Activated T-cell treated with anti-CD3 and anti-CD28 coated beads for 24 hours (primary cell): ENCODE results near the gene EMX1.

Experiments
- DNase-seq: peaks from one replicate; pipeline ENCODE4 v3.0.0-alpha.2; 2020; ENCODE audit warnings: low read depth

The EMX1 gene

DNA sequence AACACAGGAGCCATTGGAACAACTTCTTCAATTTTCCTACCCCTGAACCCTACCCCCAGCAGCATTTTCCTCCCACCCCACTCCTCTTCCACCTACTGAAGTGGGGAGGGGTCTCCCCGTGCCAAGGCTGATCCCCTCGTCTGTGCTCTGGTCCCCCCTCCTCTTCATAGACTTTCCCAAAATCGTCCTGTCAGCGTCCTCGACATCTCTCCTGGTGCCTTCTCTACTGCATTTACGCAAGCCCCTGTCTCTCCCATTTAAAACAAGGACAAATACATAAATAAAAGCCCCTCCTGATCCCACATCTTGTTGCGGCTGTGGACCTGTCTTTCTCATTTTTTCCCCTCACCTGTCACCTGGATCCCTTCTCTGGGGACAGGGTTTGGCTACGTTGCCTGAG is 42.2 kb downstream of the EMX1 start:
- no peak for DNase-seq

DNA sequence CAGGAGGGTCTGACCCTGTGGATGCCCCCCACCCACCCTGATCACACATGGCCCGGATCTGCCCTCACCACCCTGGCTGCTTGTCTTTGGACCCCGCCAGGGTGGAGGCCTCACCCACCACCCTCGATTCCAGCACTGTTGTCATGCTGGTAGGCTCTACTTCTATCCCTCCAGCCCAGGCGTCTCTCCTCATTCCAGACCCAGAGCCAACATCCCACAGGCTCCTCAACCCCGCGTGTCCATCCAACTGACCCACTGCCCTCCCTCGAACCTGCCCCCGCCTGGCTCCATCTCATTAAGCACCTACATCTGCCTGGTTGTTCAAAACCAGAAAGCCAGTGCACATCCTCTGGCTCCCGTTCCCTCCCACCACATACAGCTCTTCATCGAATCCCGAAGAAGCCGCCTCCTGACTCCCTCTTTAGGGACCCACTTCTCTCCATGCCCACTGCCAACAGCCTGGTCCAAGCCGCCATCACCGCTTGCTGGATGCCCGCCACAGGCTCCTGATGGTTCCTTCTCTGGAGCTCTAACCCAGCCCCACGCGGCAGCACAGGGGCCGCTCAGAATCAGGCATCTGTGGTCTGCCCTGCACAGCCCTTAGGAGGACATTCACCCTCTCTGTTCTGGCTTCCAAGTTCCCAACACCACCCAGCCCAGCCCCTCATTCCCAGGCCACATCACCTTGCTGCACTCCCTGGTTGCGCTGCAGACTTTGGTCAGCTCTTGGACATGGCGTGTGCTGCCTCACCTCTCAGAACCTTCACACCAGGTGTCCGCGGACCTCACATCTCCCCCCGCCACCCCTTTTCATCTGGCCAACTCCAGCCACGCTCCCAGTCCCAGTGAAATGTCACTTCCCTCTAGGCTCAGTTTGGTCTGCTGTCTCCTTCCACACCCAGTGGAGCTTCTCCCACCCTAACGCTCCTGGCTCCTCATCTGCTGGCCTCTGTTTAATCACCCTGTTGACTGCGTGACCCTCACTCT is 43.0 kb downstream of the EMX1 start:
- no peak for DNase-seq

DNA sequence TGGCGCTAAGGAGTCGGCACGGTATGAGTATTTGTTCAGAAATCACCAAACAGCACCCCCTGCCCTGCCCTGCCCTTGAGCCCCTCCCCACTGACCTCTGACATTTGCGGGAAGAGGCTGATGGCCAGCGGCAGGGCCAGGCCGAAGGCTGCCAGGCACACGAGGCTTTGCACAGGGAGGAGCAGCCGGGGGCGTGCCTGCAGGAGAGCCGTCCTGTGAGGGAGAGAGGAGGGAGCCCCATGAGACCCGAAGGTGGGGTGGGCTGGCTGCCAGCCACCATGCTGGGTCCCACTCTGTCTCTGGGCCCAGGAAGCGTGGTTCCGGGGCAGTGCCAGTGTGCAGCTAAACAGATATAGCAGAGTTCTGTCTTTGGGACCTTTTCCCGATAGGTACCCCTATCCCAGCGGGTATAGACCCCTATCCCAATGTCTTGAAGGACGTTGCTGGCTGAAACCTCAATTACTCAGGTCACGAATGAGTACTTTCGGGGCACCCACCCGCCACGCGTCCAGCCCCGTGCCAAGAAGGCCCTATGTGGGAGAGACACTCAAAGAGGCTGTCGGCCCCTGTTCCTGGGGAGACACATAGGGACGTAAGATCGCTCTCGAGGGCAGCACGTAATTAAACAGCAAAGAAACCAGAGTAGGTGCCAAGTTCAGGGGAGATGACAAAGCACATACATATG is 43.9 kb downstream of the EMX1 start:
- no peak for DNase-seq

DNA sequence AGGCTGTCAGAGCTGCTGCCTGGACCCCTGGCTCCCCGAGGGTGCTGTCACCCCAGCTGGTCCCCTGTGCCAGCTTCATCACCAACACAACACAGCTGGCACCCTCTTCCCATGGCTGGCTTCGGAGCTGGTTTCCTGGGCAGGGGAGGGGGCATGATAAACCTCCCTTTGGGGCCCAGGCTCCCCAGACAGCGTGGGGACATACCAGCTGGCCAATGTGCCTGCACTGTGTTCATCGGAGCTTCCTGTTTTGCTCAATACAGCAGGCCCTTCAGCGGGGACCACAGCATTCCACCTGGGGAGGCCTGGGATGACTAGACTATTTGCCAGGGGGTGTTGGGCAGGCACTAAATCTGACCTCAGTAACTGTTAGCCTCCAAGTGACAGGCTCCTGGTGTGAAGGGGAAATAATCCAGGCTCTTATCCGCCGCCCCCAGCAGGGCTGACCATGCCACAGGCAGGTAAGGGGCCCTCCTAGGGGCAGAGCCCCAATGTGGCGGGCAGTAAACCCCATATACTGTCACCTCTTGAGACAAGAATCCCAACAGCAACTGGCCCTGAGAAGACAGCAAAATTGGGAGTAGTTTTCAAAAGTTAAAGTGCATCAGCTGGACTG is 44.6 kb downstream of the EMX1 start:
- DNase-seq: no peak

DNA sequence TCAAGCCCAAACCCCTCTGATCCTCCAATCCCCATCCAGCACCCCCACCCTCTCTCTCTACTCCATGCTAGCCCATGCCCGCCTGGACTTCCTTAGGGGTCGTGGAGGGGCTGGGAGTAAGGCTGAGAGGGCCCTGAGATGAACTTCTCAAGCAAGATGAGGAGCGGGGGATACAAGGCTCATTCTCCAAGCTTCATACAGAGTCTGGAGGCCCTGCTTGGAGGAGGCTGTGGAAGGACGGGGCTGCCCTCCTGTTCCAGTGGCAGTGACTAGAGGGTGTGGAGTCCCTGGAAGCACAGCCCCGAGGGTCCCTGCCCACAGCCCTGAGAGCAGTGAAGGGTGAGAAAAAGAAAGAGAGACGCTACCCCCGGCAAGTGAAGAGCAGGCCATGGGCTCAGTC is 45.6 kb downstream of the EMX1 start:
- DNase-seq: no peak

DNA sequence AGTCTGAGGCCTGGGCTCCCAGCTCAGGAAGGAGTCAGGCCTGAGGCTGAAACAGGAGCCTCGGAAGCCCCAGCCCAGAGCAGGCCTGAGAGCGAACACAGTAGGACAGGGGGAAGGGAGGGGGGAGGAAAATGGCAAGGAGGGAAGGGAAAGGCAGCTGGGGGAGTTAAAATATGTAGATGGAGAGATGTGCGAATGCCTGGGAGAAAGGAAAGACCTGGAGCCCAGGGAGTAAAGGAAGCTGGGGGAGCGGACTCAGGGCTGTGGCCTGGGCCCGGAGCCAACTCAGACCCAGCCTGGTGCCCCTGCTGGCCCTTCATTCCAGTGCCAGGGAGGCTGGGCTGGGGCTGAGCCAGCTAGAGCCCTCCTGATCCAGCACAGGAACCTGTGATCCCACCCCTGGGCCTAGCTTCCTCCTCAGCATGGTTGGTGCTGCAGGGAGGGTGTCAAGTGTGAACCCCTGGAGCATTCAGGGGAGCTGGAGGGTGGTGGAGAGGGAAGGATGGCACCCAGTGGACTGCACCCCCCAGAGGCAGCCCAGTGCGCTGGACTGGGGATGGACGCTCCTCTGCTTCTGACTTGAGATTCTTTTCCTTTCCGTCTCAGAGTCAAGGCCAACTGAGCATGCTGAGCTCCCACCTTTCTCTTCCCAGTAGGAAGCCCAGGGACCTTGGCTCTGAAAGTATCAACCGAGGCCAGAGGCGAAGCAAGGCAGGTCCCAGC is 46.3 kb downstream of the EMX1 start:
- no peak for DNase-seq

DNA sequence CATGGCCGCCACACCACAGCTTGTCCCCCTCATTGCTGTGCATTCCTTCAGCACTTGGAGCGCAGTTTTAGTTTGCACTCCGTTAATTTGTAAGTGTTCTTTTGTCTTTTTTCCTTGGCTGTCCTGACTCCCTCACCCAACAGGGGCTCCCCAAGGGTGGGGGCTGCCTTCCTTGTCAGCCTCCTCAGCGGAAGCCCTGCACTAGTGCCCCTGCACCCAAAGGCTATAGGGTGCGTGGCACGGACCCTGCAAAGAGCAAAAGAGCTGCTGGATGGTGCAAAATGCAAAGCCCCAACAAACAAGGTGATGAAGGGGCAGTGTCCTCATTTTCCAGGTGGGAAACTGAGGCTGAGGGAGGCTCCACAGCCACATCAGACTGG is 46.8 kb downstream of the EMX1 start:
- DNase-seq: no peak

DNA sequence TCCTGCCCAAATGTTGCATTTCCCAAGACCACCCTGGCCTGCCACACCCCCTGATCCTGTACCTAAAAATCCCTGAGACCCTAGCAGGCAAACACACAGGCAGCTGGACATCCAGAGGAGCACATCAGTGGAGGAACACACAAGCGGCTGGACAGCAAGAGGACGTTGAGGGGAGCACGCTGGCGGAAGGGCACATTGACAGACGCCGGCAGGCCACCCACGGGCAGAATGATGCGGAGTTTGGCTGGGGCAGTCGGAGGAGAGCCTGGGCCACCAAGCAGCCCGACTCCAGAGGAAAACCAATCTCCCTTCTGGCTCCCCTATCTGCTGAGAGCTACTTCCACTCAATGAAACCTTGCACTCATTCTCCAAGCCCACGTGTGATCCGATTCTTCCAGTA is 47.7 kb downstream of the EMX1 start:
- no peak for DNase-seq

DNA sequence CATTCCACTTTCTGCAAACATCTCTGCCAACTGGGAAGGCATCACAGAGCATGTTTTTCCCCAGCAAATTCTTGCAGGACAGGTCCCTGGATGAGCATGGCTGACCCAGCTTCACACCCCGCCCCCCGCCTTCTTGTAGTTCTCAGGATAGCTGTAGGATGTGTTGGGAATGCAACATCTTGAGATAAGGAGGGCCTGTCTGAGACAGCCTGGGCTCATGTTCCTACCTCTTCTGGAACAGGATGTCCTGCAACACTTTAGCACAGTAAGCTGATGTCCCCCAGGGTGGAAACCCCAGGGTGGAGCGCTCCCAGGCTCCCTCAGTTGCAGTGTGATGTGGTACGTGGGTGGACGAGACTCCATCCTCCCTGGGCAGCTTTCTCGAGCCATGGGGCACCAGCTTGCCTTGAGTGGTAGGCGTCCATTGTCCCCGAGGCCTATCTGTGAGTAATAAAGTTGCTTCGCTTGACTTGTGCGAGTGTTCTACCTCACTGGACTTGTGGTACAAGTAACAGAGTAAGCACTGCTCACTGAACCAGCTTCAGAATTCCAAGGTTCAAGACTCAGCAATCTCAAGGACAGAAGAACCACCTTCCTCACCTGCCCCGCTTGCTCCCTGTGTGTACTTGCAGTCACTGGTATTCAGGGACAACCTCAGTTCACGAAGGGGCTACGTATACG is 48.6 kb downstream of the EMX1 start:
- no peak for DNase-seq

DNA sequence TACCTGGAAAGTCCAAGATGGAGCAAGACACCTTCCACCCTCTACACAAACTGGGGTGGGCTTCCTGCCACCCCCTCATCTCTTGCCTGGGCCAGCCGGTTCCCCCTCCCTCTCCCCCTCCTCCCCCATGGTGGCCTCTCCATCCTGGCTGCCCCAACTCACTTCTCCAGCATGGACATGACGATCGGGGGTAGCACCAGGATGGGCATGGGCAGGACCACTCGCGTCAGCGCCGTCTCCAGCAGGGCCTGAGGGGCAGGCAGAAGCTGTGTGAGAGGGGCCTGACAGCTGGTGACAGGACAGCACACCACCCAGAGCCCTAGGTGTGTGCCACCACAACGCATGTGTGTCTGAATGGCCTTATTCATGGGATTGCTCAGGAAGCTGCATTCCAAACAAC is 51.0 kb downstream of the EMX1 start:
- no peak for DNase-seq

DNA sequence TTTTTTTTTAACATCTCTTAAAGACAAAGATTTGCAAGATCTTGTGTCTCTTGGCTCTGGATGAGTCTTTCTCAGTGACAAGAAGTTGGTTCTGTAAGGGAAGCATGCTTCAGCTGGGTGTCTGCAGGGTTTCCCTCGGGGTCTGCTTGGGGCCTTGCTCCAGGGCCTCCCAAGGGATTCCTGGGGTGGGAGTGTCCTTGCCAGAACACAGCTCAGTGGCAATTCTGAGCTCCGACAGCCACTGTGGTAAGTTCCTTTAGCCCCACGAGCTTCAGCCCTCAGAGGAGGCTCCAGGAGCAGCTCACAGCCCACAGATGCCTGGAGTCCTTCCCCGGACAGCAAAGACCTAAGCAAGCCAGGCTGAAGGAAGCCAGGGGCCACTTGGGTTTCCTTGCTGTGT is 52.4 kb downstream of the EMX1 start:
- no peak for DNase-seq

DNA sequence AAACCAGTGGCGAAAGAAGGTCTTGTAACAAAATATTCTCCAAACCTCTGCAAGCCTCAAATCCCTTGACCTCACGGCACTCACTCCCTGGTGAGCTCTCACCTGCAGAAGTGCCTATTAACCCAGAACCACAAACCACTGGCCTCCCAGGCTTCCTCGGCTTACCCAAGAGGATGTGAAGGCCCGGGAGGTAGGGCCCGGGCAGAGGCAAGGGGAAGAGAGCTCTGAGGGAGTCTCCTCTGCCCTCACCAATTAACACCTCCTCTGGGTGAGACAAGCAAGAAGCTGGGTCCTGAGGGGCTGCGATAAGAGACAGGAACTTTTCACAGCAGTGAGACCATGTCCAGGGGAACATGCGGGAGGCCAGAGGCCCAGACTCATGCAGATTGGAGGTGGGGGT is 53.7 kb downstream of the EMX1 start:
- DNase-seq: no peak

DNA sequence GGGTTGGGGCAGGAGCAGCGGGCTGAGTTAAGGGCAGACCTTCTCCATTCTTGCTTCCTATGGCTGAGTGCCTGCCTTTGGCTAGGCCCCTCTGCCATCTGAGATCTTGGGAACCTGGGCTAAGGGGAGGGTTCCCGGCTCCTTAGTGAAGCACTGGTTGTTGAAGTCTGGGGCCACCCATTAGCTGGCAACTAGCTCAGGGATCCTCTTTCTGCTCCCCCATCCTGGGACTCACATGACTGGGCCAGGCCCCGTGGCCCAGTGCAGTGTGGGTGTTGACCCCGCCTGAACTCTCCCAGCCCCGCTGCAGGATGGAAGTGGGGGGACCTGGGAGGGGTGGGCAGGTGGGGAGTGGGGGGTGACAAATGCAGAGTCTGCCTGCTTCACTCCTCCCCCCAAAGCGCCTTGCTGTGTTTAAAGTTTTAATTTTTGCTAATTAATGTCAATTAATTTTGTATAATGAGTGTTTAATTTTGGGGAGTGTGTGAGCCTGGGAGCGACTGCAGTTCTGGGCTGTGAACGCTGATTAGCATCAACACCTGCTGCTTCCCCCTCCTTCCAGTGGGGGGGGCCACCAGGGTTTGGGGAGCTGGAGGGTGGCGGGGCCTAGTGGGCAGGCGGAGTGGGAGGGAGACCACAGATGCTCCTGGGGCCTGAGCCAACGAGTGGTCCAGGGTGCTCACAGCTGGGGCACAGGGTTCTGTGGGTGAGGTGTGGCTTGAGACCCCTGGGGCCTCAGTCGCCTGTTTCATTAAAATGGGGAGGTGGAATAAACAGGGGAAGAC is 55.2 kb downstream of the EMX1 start:
- no peak for DNase-seq

DNA sequence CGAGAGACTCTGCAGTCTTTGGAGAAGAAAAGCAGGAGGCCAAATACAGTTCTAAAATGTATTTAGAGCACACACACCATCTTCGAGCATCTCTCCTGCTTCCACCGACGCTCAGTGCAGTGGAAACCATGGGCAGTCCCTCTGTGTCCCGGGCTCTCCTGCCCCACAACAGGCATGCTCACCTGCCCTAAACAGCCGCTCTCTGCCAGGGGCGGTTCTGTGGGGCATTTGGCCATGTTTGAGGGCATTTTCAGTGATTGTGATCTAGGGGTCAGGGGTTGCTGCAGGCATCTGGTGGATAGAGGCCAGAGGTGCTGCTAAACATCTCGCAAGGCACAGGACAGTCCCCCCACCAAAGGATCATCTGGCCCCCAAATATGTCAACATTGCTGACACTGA is 55.8 kb downstream of the EMX1 start:
- no peak for DNase-seq

DNA sequence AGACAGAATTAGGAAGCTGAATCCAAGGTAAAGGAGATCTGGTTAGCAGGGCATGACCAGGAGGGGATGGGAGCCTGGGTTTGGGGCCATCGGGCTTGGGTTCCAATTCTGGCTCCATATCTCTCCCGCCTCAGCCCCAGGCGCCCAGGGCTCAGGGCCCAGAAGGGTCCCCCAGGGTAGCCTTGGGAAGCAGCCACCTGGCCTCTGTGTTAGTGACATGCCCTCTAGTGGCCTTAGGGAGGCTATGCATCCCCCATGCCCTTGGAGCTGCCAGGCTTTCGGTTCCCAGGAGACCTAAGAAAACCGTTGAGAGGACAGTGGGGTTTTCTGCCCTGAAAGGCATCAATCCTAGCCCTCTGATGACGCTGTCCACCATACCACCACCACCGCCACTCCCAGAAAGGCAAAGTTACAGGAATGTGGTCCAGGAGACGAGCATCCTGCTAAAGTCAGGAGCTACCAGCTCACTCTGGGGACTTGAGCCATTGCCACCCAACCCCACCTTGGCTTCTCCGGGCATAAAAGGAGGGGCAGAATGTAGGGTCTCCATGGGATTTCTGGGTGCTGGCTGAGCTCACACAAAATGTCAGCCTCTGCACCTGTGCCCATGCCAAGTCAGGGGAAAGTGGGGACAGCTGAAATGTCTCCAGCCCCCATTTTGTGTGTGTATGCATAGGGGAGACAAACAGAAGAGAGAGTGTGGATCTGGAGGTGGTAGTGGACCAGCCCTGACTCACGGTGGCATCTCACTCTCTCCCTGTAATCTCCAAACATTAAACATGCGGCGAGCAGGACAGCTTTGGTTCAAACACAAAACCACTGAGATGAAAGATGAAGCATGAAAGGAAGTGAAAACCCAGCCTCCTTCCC is 56.5 kb downstream of the EMX1 start:
- peak; percentile 17 for DNase-seq

DNA sequence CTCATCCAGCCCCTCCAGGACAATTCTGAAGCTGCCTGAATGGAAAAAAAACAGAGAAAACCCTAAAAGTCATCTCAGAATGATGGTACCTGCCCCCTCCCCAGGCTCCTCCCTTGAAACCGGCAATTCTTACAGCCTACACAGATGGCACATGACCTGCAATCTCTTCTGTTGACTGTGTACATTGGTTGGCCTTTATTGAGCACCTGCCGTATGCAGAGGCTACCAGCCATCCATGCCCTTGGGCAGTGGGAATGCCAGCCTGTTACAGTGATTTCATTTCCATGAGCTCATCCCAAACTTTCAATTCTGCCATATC is 57.1 kb downstream of the EMX1 start:
- DNase-seq: no peak

DNA sequence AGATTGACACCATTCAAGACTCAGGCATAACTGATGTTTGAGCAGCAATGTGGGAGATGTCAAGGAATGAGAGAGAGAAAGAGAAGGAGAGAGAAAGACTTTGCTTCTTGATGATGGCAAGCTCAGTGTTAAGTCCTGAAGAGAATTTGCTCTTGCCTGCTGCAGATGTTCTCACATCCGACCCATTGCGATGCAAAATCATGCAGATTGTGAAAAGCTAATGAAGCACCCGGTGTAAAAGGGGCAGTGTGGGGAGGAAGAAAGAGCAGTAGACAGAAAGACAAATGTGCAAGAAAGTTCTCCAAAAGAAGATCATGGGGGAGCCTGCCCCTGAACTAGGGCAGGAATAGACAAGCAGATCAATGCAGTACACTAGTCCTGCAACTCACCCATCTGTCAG is 57.7 kb downstream of the EMX1 start:
- DNase-seq: no peak

DNA sequence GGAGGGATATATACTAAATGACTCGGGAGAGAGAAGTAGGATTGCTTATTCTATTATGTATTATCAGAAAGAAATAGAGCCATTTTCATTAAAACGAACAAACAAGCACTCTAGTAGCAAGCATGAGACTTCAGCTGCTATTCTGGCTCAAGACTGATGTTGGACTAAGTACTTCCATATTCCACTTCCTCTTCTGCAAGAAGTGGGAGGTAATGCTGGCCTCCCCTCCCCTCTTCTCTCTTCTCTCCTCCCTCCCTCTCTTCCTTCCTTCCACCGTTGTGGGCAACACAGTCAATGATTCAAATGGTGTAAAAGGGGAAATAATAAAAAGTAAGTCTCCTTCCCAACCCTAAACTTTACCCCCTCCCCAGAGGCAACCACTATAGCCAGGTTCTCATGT is 62.6 kb downstream of the EMX1 start:
- DNase-seq: no peak

DNA sequence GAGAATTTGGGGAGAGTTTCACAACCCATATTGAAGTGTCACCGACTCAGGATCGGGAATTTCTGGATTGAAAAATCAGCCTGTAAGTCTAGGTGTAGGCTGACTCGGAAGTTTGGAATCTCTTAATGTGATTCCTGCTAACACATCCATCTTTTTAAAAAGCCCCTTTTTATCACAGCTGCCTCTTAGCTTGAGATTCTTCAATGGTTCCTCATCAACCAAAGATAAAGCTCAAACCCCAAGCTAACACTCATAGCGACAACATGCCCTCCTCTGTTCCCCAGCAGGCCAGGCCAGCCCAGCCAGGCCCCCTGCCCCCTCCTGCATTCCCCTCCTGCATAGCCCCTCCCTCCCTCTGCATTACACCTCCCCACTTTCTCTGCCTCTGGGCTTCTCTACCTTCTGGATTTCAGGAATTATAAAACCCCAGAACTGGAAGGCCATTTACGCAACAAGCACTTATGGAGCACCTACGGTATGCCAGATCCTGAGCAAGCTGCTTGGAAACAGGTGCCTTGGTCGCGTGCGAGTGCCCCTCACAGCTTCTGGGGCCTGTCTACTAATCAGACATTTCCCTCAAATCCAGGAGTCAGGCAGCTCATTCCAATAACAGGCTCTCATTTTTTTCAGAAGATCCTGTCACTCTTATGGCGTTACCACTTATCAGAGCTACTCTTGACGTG is 63.4 kb downstream of the EMX1 start:
- no peak for DNase-seq

DNA sequence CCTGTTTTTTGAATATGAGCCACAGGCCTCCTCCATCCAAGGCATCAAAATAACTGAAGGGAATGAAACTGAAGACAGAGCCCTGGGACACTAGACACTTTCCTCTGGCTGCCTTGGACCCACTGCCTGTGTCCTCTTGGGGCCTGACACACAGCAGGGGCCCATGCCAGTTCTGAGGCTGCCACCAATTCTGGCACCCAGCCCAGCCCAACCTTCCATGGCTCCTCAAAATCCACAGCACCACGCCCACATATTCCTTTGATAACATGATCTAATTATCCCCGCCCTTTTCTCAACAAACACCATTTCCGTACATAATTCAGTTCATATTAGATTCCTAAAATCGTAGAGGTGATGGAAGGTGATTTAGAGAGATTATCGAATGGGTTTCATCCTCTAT is 64.2 kb downstream of the EMX1 start:
- DNase-seq: no peak
